GM20000 (cell line): ENCODE measurements around the gene BOC.
"Not testable (repeated sequence)": the region's sequence is repeated elsewhere in the genome, so short reads cannot be mapped to it uniquely, and the experiment has no call there.

Source experiments
- DNase-seq: peaks from one replicate; pipeline ENCODE4 v3.0.0; 2012; ENCODE audit warnings: low spot score
- CTCF ChIP-seq: IDR thresholded peaks from 2 replicates; pipeline ENCODE4 v1.5.1; 2012; ENCODE audit warnings: mild to moderate bottlenecking, control low read depth; ENCODE audit errors: extremely low read depth, missing control alignments

BOC gene

GRCh38 chr3:113169891-113170452 is 41.4 kb upstream of the BOC start:
- no peak for TF ChIP-seq CTCF
- DNase-seq = no peak

GRCh38 chr3:113170771-113171170 is 40.6 kb upstream of the BOC start:
- TF ChIP-seq CTCF = no peak
- DNase-seq = no peak

DNA sequence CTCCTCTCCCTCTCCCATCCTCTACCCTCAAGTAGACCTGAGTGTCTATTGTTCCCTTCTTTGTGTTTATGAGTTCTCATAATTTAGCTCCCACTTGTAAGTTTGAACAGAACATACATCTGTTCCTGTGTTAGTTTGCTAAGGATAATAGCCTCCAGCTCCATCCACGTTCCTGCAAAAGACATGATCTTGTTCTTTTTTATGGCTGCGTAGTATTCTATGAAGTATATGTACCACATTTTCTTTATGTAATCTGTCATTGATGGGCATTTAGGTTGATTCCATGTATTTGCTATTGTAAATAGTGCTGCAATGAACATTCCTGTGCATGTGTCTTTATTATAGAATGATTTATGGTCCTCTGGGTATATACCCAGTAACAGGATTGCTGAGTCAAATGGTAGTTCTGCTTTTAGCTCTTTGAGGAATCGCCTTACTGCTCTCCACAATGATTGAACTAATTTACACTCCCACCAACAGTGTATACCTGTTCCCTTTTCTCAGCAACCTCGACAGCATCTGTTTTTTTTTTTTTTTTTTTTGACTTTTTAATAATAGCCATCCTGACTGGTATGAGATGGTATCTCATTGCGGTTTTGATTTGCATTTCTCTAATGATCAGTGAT is 39.6 kb upstream of the BOC start:
- DNase-seq = not testable (repeated sequence)

DNA sequence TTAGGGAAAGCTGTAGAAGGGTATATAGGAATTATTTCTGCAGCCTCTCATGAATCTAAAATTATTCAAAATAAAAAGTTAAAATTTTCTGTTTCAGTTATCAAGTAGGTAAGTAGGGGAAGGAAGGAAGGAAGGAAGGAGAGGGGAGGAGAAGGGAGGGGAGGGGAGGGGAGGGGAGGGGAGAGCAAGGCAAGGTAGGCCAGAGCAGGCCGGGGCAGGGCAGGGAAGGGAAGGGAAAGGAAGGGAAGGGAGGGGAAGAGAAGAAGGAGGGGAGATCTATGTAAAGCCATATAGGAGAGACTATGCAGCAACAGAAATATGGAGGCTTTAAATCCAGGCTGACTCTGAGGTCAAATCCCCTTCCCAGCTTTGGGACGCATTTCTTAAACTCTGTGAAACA is 38.3 kb upstream of the BOC start:
- no peak for DNase-seq
- no peak for TF ChIP-seq CTCF

- DNase-seq = no peak
- no peak for TF ChIP-seq CTCF
These were observed 37.1 kb upstream of the BOC start for GRCh38 chr3:113174304-113174703.

GRCh38 chr3:113174801-113175485 is 36.4 kb upstream of the BOC start:
- DNase-seq = no peak
- no peak for TF ChIP-seq CTCF

- TF ChIP-seq CTCF = no peak
- no peak for DNase-seq
These were observed 33.8 kb upstream of the BOC start for GRCh38 chr3:113177526-113177925.

DNA sequence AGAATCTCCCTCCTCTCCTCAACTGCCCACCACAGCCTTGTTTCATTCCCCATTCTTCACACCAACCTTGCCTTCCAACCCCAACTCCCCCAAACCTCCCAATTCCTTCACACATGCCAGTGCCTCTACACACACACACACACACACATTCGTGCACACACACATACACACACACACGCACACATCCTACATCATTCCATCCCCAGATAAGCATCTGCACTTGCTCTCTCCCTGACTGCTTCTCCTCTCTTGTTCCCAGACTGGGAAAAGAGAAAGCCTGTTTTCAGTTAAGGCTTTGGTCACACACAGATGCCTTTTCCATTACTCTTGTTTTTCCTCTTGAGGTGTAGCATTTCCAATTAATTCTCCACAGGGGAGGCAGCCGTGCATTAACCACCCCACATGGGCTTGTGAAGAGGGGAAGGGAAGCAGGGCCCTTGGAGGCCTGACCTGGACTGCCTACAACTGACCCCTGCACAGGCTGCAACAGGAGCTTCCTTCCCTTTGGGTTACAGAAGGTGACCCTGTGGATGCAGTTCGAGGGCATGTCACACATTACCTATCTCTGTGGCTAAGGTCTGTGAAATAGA is 32.0 kb upstream of the BOC start:
- DNase-seq = no peak
- TF ChIP-seq CTCF = no peak
